LHCN-M2 (cell line): ENCODE measurements around the gene RPS23. TPM values are rescaled to one million over a fixed set of nuclear protein-coding genes. Genes with fewer than 3 reads are reported as not detected.

ENCODE experiments used
- DNase-seq: peaks from one replicate; pipeline ENCODE4 v3.0.0-alpha.2; 2012; ENCODE audit warnings: low read depth
- total RNA-seq: library from RNA; depleted of rRNA; stranded (reverse); fragments of >200 nt; gene quantifications from 2 replicates; pipeline ENCODE4 v1.2.3, GENCODE V29; 2014

Gene RPS23
- total RNA-seq, 1 experiment from 2014 or later: 2,071 TPM

GRCh38 chr5:82244854-82245635 is 33.1 kb downstream of the RPS23 start:
- DNase-seq: no peak

GRCh38 chr5:82244151-82244550 is 34.0 kb downstream of the RPS23 start:
- DNase-seq: no peak

- DNase-seq: no peak
Observed at GRCh38 chr5:82234885-82235284, 43.3 kb downstream of the RPS23 start.

- DNase-seq: peak; percentile 59
Observed at GRCh38 chr5:82225525-82226172, 52.5 kb downstream of the RPS23 start.
